ENCODE results near the gene SGTA.

SGTA gene

DNA sequence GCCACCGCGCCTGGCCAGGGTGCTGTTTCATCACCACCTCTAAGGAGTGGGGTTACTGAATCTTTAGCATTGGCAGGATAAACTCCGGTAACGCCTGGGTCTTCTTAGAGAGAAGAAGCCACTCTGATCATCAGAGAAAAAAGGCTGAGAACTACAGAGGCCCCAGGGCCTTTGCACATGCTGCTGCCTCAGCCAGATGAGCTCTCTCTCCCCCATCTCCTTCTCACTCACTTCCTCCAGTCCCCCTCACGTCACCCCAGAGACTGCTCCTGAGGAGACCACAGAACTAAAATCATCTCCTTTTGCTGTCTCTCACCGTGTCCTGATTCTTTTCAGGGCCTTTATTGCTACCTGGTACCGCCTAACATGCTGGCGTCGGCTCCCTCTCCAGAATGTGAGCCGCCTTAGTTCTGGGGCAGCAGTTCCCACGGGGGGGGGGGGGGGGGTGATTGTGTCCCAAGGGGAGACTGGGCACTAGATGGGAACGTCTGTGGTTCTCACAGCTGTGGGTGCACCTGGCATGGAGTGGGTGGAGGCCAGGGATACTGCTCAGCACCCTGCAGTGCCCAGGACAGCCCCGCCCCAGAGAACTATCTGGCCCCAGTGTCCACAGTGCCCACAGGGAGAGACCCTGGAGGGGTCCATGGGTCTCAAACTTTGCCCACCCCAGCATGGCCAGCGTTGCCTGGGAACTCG lies 56.8 kb downstream of the SGTA start:
- H3K4me3 ChIP-seq (ENCODE audit: low read depth, low read length), result no peak overlapping the region
- TF ChIP-seq, protein P1, sequence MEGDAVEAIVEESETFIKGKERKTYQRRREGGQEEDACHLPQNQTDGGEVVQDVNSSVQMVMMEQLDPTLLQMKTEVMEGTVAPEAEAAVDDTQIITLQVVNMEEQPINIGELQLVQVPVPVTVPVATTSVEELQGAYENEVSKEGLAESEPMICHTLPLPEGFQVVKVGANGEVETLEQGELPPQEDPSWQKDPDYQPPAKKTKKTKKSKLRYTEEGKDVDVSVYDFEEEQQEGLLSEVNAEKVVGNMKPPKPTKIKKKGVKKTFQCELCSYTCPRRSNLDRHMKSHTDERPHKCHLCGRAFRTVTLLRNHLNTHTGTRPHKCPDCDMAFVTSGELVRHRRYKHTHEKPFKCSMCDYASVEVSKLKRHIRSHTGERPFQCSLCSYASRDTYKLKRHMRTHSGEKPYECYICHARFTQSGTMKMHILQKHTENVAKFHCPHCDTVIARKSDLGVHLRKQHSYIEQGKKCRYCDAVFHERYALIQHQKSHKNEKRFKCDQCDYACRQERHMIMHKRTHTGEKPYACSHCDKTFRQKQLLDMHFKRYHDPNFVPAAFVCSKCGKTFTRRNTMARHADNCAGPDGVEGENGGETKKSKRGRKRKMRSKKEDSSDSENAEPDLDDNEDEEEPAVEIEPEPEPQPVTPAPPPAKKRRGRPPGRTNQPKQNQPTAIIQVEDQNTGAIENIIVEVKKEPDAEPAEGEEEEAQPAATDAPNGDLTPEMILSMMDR (IDR thresholded peaks at IDR 0.05; ENCODE audit: low read depth, low read length), result no peak

DNA sequence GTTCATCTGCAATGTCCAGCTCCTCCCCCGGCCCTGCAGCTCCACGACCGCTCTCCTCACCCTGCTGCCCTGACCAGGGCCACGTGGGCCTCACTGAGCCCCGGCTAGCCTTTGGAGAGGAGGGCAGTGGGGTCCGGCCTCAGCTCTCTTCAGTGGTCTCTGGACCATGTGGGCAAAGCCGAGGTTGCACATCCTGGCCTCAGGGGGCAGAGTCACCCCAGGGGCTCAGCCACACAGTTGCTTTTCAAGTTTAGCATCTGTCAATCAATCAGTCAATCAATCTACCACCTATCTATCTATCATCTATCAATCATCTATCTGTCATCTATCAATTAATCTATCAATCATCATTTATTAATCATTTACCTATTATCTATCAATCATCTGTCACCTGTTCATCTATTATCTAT lies 58.9 kb downstream of the SGTA start:
- TF ChIP-seq, protein P1 (IDR thresholded peaks at IDR 0.05; ENCODE audit: low read depth, low read length), result no peak

DNA sequence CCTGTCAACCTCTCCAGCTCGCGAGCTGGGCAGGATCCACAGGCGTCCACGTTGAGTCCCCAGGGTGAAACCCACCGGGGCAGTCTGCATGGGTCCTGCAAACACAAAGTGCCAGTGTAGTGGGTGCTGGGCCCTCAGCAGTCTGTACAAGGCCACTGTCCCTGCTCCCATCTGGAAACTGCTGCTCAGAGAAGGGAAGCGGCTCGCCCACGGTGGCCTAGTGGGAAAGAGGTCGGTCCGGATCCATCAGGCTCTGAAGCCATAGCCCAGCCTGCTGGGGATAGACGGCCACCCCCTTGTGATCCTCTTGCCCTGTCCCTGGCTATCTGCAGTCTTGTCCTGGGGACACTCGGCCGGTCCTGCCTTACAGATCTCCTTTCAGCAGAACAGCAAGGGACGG lies 59.3 kb downstream of the SGTA start:
- no peak overlapping the region for H3K4me3 ChIP-seq (ENCODE audit: low read depth, low read length)
- TF ChIP-seq, protein P1 (IDR thresholded peaks at IDR 0.05; ENCODE audit: low read depth, low read length), result no peak

More for the DNA sequence above, 58.9 kb downstream of the SGTA start:
- no peak overlapping the region for H3K4me3 ChIP-seq (ENCODE audit: low read depth, low read length)

DNA sequence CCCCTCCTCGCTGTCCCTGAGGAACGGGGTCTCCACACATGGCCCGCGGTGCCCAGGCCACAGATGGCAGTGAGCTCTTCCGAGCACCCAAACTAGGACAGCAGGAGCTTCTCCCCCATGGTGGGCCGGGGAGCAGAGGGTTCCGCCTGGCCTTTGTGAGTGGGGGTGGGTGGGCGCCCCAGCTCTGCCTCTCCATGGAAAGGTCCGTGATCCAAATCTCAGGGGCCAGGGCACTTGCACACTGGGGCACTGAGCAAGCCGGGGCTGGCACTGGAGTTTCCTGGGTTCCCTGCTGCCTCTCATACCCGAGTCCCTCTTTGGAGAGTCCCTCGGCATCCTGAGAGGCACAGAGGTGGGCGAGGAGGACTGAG lies 59.7 kb downstream of the SGTA start:
- TF ChIP-seq, protein P1 (IDR thresholded peaks at IDR 0.05; ENCODE audit: low read depth, low read length), result no peak
- no peak overlapping the region for H3K4me3 ChIP-seq (ENCODE audit: low read depth, low read length)

DNA sequence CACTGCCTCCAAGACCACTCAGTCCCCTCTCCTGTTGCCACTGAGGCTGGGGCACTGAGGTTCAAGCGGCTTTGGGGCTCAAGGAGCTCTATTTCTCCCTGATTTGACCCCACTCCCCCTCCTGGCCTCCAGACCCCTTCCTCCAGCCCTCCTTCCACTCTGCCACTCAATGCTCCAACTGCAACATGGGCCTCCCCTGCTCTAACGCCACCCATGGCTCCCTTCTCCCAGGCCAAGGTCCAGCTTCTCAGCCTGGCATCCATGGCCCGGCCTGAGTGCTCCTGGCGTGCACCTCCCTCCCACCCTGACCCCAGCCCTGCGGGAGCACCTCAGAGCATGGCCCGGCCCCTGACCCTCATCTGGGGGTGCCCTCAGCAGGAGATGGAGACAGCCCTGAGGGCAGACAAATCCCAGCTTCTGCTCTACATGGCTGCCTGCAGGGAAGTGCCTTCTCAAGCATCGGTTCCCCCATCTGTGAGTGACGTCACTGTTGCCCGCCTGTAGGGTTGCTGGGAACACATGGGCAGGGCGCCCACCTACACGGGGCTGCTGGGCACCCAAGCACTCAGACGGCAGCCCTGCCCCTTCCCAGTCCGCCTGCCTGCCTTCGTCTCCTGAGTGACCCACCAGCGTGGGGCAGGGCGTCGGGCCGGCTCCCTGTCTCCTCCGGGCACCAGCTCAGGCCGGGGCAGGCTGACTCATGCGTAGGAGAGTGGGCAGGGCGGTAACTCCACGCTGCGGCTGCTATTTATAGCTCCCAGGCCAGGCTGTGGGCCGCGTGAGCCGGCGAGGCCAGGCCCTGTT lies 60.3 kb downstream of the SGTA start:
- H3K4me3 ChIP-seq (ENCODE audit: low read depth, low read length), result no peak overlapping the region

DNA sequence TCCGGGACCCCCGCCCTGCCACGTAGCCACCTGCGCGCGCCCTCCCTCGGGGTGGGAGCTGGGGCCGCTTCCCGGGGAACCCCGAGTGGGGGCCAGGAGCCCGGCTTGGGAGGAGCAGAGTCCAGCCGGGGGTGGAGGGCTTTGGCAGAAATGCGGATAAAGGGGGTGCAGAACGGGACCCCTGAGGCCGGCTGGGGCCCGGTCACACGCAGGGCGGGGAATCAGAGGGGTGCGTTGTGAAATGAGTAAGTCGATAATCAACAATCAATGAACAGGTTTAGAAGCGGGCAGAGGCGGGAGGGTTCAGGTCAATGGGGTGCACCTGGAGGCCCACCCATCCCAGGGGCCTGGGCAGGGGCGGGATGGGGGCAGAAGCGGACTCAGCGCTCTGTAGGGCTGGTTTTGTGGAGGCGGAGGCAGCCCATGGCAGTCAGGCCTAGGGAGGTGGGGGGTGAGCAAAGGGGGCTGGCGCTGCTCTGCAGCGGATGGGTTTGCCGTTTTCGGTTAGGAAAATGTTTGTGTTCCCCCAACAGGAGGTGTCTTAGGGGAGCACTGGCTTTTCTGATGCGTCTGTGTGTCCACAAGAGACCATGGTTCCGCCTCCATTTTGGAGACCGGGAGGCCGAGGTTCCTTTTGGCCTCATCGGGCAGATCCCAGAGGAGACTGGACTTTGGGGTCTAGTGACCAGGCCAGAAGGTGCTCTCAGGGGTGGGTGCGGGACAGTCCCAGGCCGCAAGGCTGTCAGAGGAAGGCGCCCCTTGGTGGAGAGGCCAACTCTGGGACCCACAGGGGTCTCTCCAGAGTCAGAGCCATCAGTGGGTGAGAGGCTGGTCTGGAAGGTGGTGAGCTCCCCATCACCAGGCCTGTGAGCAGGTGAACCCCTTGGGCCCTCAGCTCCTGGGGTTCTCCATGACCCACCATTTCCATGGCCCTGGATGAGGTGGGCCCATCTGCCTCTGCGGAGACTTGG lies 61.2 kb downstream of the SGTA start:
- TF ChIP-seq, protein P1 (IDR thresholded peaks at IDR 0.05; ENCODE audit: low read depth, low read length), result no peak
- H3K4me3 ChIP-seq (ENCODE audit: low read depth, low read length), result no peak overlapping the region

More for the DNA sequence above, 60.3 kb downstream of the SGTA start:
- TF ChIP-seq, protein P1 (IDR thresholded peaks at IDR 0.05; ENCODE audit: low read depth, low read length), result no peak
